WTC11 (cell line): ENCODE results near the gene PRKCZ. TPM values are rescaled to one million over a fixed set of nuclear protein-coding genes. Genes with fewer than 3 reads are reported as not detected.

ENCODE experiments used
- ATAC-seq: fragments of 200-7000 bp; cut with Tn5 transposase; 2 replicates; pipeline ENCODE4 v1.10.0; 2021; ENCODE audit warnings: mild to moderate bottlenecking, moderate library complexity
- CTCF ChIA-PET: fragments of 300-600 bp; sonication (Branson Sonifier 250); formaldehyde crosslinking; loops from one replicate; lab custom pipeline; 2021; ENCODE audit warnings: antibody characterized with exemption; lab: Charles Lee
- POLR2A ChIA-PET: fragments of 350-600 bp; sonication (Branson Sonifier 250); formaldehyde crosslinking; loops from one replicate; lab custom pipeline; 2021; ENCODE audit warnings: antibody characterized with exemption; lab: Charles Lee
- DNase-seq: peaks from one replicate; pipeline ENCODE4 v3.0.0; 2021; ENCODE audit warnings: low spot score
- H3K27ac Mint-ChIP-seq: 2 replicates; pipeline ENCODE4 v1.8.0; 2021; ENCODE audit warnings: mixed read lengths
- H3K27me3 Mint-ChIP-seq: 2 replicates; pipeline ENCODE4 v1.8.0; 2021; ENCODE audit warnings: low read depth, mild to moderate bottlenecking, moderate library complexity, mixed read lengths
- H3K36me3 Mint-ChIP-seq: 2 replicates; pipeline ENCODE4 v1.8.0; 2021; ENCODE audit warnings: mixed read lengths
- H3K4me1 Mint-ChIP-seq: 2 replicates; pipeline ENCODE4 v1.8.0; 2022; ENCODE audit warnings: mixed read lengths
- H3K4me3 Mint-ChIP-seq: 2 replicates; pipeline ENCODE4 v1.8.0; 2021; ENCODE audit warnings: mild to moderate bottlenecking, moderate library complexity, mixed read lengths
- H3K9me3 Mint-ChIP-seq: 2 replicates; pipeline ENCODE4 v1.8.0; 2021; ENCODE audit warnings: mixed read lengths
- FOXP1 ChIP-seq: sonication (generic); formaldehyde crosslinking; IDR thresholded peaks from 2 replicates; pipeline ENCODE4 v1.8.0; 2022; ENCODE audit warnings: missing genetic modification reagents, mild to moderate bottlenecking, moderate library complexity, borderline replicate concordance
- GRHL2 ChIP-seq: fragments of 250-450 bp; sonication (Bioruptor Pico); IDR thresholded peaks from 2 replicates; pipeline ENCODE4 v1.8.0; 2022; ENCODE audit warnings: mild to moderate bottlenecking, moderate library complexity; ENCODE audit not compliant: insufficient replicate concordance, severe bottlenecking
- MXD4 ChIP-seq: fragments of 250-450 bp; sonication (Bioruptor Pico); IDR thresholded peaks from 2 replicates; pipeline ENCODE4 v1.8.0; 2021; ENCODE audit warnings: mild to moderate bottlenecking, moderate library complexity, borderline replicate concordance
- NFATC4 ChIP-seq: fragments of 250-450 bp; sonication (Bioruptor Pico); IDR thresholded peaks from 2 replicates; pipeline ENCODE4 v1.9.0; 2021; ENCODE audit warnings: mild to moderate bottlenecking
- NR1H2 ChIP-seq: sonication (generic); formaldehyde crosslinking; IDR thresholded peaks from 2 replicates; pipeline ENCODE4 v1.9.0; 2021; ENCODE audit warnings: mild to moderate bottlenecking, moderate library complexity, missing genetic modification reagents
- PRRX2 ChIP-seq: fragments of 250-450 bp; sonication (Bioruptor Pico); IDR thresholded peaks from 2 replicates; pipeline ENCODE4 v1.8.0; 2021; ENCODE audit warnings: mild to moderate bottlenecking
- SOX15 ChIP-seq: fragments of 250-450 bp; sonication (Bioruptor Pico); IDR thresholded peaks from 2 replicates; pipeline ENCODE4 v1.9.0; 2021; ENCODE audit warnings: mild to moderate bottlenecking
- SP1 ChIP-seq: sonication (generic); formaldehyde crosslinking; conservative IDR thresholded peaks from 2 replicates; pipeline ENCODE4 v1.8.1; 2022; ENCODE audit warnings: missing genetic modification reagents
- ZNF396 ChIP-seq: fragments of 250-450 bp; sonication (Bioruptor Pico); IDR thresholded peaks from 2 replicates; pipeline ENCODE4 v1.8.0; 2021; ENCODE audit warnings: mild to moderate bottlenecking, moderate library complexity, borderline replicate concordance
- total RNA-seq: library from RNA; stranded (reverse); gene quantifications from 3 replicates; pipeline ENCODE4 v1.2.3, GENCODE V29; 2021
- TF ChIP-seq, protein P1 (sequence below): fragments of 250-450 bp; sonication (Bioruptor Pico); IDR thresholded peaks from 2 replicates; pipeline ENCODE4 v1.9.0; 2021; ENCODE audit warnings: mild to moderate bottlenecking, borderline replicate concordance
- TF ChIP-seq, protein P2 (sequence below): sonication (generic); formaldehyde crosslinking; IDR thresholded peaks from 2 replicates; pipeline ENCODE4 v1.8.0; 2023; ENCODE audit warnings: missing genetic modification reagents
- TF ChIP-seq, protein P3 (sequence below): sonication (generic); formaldehyde crosslinking; IDR thresholded peaks from 2 replicates; pipeline ENCODE4 v1.8.1; 2022; ENCODE audit warnings: low read depth, mild to moderate bottlenecking, moderate library complexity, missing genetic modification reagents, borderline replicate concordance
- TF ChIP-seq, protein P4 (sequence below): sonication (generic); formaldehyde crosslinking; IDR thresholded peaks from 2 replicates; pipeline ENCODE4 v1.8.0; 2022; ENCODE audit warnings: mild to moderate bottlenecking, missing genetic modification reagents
- TF ChIP-seq, protein P5 (sequence below): fragments of 200-600 bp; IDR thresholded peaks from 2 replicates; pipeline ENCODE4 v1.8.0; 2022; ENCODE audit warnings: antibody characterized with exemption

Gene PRKCZ
- total RNA-seq, 1 experiment from 2014 or later = 52.5 TPM

DNA sequence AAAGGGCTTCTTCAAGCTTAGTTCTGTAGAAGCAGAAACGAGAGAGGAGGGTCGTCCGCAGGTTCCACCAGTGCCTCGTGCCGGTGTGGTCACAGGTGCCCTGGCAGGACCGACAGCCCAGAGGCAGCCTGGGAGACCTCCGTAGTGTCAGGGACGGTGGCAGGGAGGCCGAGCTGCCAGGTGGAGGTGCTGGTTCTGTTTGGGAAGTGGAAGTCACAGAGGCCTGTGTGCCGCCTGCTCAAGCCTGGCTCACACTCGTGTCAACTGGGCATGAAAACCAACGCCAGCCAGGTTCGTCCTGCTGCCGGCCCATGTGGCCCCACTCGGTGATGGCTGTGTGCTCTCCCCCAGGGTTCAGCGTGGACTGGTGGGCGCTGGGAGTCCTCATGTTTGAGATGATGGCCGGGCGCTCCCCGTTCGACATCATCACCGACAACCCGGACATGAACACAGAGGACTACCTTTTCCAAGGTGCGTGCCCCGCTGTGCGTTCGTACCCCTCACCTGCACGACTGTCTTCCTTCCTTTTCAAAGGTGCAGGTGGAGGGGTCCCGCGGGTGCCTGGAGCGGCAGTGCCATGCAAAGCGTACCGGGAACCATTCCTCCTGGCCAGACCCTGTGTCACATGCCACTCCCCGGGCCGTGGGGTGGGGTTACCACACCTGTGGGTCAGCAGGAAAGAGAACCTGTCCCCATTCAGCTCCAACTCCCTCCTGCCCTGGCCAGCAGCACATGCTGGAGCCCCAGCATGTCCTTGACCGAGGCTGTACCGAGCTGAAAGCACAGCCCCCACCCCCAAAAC lies 123.5 kb downstream of the PRKCZ start (continued):
- TF ChIP-seq, protein P1, sequence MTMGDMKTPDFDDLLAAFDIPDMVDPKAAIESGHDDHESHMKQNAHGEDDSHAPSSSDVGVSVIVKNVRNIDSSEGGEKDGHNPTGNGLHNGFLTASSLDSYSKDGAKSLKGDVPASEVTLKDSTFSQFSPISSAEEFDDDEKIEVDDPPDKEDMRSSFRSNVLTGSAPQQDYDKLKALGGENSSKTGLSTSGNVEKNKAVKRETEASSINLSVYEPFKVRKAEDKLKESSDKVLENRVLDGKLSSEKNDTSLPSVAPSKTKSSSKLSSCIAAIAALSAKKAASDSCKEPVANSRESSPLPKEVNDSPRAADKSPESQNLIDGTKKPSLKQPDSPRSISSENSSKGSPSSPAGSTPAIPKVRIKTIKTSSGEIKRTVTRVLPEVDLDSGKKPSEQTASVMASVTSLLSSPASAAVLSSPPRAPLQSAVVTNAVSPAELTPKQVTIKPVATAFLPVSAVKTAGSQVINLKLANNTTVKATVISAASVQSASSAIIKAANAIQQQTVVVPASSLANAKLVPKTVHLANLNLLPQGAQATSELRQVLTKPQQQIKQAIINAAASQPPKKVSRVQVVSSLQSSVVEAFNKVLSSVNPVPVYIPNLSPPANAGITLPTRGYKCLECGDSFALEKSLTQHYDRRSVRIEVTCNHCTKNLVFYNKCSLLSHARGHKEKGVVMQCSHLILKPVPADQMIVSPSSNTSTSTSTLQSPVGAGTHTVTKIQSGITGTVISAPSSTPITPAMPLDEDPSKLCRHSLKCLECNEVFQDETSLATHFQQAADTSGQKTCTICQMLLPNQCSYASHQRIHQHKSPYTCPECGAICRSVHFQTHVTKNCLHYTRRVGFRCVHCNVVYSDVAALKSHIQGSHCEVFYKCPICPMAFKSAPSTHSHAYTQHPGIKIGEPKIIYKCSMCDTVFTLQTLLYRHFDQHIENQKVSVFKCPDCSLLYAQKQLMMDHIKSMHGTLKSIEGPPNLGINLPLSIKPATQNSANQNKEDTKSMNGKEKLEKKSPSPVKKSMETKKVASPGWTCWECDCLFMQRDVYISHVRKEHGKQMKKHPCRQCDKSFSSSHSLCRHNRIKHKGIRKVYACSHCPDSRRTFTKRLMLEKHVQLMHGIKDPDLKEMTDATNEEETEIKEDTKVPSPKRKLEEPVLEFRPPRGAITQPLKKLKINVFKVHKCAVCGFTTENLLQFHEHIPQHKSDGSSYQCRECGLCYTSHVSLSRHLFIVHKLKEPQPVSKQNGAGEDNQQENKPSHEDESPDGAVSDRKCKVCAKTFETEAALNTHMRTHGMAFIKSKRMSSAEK (CRISPR knock-in tag) = no peak
- TF ChIP-seq SOX15 (CRISPR knock-in tag) = no peak
- TF ChIP-seq, protein P2, sequence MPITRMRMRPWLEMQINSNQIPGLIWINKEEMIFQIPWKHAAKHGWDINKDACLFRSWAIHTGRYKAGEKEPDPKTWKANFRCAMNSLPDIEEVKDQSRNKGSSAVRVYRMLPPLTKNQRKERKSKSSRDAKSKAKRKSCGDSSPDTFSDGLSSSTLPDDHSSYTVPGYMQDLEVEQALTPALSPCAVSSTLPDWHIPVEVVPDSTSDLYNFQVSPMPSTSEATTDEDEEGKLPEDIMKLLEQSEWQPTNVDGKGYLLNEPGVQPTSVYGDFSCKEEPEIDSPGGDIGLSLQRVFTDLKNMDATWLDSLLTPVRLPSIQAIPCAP = no peak
- TF ChIP-seq NR1H2 = no peak
- no peak for TF ChIP-seq ZNF396 (CRISPR knock-in tag)
- no peak for TF ChIP-seq MXD4 (CRISPR knock-in tag)
- TF ChIP-seq GRHL2 = no peak
- TF ChIP-seq, protein P3, sequence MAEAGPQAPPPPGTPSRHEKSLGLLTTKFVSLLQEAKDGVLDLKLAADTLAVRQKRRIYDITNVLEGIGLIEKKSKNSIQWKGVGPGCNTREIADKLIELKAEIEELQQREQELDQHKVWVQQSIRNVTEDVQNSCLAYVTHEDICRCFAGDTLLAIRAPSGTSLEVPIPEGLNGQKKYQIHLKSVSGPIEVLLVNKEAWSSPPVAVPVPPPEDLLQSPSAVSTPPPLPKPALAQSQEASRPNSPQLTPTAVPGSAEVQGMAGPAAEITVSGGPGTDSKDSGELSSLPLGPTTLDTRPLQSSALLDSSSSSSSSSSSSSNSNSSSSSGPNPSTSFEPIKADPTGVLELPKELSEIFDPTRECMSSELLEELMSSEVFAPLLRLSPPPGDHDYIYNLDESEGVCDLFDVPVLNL = no peak
- TF ChIP-seq PRRX2 (CRISPR knock-in tag) = no peak

DNA sequence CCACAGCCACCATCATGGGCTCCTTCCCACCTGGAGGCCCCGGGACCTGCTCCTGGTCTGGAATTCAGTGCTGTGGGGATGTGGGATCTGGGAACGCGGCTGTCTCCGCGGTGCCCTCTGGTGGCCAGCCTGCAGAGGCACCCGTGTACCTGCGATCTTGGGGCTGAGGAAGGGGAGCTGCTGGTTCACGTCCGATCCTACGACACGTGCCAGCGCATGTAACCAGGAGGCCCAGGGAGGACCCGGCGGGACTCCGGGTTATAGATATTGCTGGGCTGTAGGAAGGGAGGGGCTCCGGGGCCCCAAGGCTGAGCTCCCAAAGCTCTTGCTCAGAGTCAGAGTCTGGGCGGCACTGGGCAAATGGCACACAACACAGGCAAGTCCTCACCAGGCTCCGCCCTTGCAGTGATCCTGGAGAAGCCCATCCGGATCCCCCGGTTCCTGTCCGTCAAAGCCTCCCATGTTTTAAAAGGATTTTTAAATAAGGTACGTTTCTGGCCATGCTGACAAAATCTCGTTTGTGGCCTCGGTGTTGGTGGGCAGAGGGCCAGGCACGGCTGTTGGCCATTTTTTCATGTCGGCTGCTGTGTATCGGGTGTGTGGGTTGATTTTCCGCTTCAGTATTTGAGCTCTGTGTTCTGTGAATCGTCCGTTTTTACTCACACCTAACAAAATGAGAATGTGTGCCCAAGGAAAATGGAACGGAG lies 124.3 kb downstream of the PRKCZ start:
- H3K36me3 Mint-ChIP-seq = peaks cover 21% of the 10 kb centered on the region
- TF ChIP-seq SOX15 (CRISPR knock-in tag) (no peak), NFATC4 (CRISPR knock-in tag) (no peak), SP1 (CRISPR knock-in tag) (peak; percentile 42; the same call in 1 of the 2 replicates), FOXP1 (CRISPR knock-in tag) (peak; percentile 28; the same call in 1 of the 2 replicates)
- TF ChIP-seq, protein P4, sequence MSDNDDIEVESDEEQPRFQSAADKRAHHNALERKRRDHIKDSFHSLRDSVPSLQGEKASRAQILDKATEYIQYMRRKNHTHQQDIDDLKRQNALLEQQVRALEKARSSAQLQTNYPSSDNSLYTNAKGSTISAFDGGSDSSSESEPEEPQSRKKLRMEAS = peak; percentile 43; the same call in 1 of the 2 replicates
- TF ChIP-seq, protein P5, sequence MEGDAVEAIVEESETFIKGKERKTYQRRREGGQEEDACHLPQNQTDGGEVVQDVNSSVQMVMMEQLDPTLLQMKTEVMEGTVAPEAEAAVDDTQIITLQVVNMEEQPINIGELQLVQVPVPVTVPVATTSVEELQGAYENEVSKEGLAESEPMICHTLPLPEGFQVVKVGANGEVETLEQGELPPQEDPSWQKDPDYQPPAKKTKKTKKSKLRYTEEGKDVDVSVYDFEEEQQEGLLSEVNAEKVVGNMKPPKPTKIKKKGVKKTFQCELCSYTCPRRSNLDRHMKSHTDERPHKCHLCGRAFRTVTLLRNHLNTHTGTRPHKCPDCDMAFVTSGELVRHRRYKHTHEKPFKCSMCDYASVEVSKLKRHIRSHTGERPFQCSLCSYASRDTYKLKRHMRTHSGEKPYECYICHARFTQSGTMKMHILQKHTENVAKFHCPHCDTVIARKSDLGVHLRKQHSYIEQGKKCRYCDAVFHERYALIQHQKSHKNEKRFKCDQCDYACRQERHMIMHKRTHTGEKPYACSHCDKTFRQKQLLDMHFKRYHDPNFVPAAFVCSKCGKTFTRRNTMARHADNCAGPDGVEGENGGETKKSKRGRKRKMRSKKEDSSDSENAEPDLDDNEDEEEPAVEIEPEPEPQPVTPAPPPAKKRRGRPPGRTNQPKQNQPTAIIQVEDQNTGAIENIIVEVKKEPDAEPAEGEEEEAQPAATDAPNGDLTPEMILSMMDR = peak; percentile 85
- TF ChIP-seq, all 79 proteins: peak for 4
- ATAC-seq (peak; percentile 88), DNase-seq (peak; percentile 84)
- ChIA-PET CTCF (interaction anchor here (0.5 to 3.2 kb wide), 62 partner anchors 10 to 883 kb away, joined by 3 to 39 read pairs (median 4); partner anchors contain the start of genes CFAP74, FAAP20, MORN1 and RER1), POLR2A (interaction anchor here (1.2 kb wide), 1 partner anchor 47 kb away, joined by 3 read pairs; no protein-coding TSS in a partner anchor)
- no peaks in the 10 kb centered on the region for H3K9me3 Mint-ChIP-seq
- H3K4me1 Mint-ChIP-seq = 0 out of 2 replicates have a peak, but pooled peaks cover 3% of the 10 kb centered on the region
- H3K27ac Mint-ChIP-seq = peak overlapping the region; percentile 88
- H3K4me3 Mint-ChIP-seq = no peak overlapping the region
- H3K27me3 Mint-ChIP-seq = no peaks in the 10 kb centered on the region
